Neuronal stem cell (in vitro differentiated cells): ENCODE results near the gene ATP6V1G2.

Experiments used
- DNase-seq: peaks from one replicate; pipeline ENCODE4 v3.0.0-alpha.2; 2013; ENCODE audit warnings: low spot score
- H2AFZ ChIP-seq: one replicate; pipeline ENCODE4 v1.6.1; 2013; ENCODE audit warnings: mild to moderate bottlenecking, low read length, inconsistent platforms
- H2AK5ac ChIP-seq: 2 replicates; pipeline ENCODE4 v1.6.1; 2013; ENCODE audit warnings: low read depth, mild to moderate bottlenecking, inconsistent platforms, low read length, moderate library complexity, mixed read lengths
- H2BK120ac ChIP-seq: 2 replicates; pipeline ENCODE4 v1.6.1; 2013; ENCODE audit warnings: low read depth, mild to moderate bottlenecking, inconsistent platforms, low read length, moderate library complexity, mixed read lengths
- H2BK12ac ChIP-seq: one replicate; pipeline ENCODE4 v1.6.1; 2013; ENCODE audit warnings: low read length, inconsistent platforms
- H2BK15ac ChIP-seq: 2 replicates; pipeline ENCODE4 v1.6.1; 2013; ENCODE audit warnings: mild to moderate bottlenecking, low read length, inconsistent platforms, mixed read lengths
- H2BK5ac ChIP-seq: one replicate; pipeline ENCODE4 v1.6.1; 2013; ENCODE audit warnings: inconsistent platforms, mild to moderate bottlenecking, low read length, moderate library complexity
- H3K14ac ChIP-seq: one replicate; pipeline ENCODE4 v1.6.1; 2013; ENCODE audit warnings: low read length, inconsistent platforms
- H3K18ac ChIP-seq: 2 replicates; pipeline ENCODE4 v1.6.1; 2013; ENCODE audit warnings: low read length, inconsistent platforms
- H3K23ac ChIP-seq: 2 replicates; pipeline ENCODE4 v1.6.1; 2013; ENCODE audit warnings: low read depth, mild to moderate bottlenecking, mixed read lengths, low read length, inconsistent platforms; ENCODE audit not compliant: poor library complexity
- H3K27ac ChIP-seq: replicated peaks from 3 replicates; pipeline ENCODE4 v1.5.1; 2013; ENCODE audit warnings: low read length, inconsistent platforms
- H3K27me3 ChIP-seq, 3 experiments: 2 replicates each; pipeline ENCODE4 v1.6.1; 2013; ENCODE audit warnings: low read length in 3 of 3, mild to moderate bottlenecking in 2 of 3, inconsistent platforms in 1 of 3, low read depth in 1 of 3, mixed read lengths in 1 of 3, moderate library complexity in 1 of 3; ENCODE audit not compliant: control insufficient read depth in 3 of 3, insufficient read depth in 3 of 3
- H3K36me3 ChIP-seq, 2 donors: replicated peaks in 1 of 2; 2 replicates each; pipeline ENCODE4 v1.6.1; 2013; ENCODE audit warnings: low read length in 2 of 2; ENCODE audit not compliant: control insufficient read depth in 2 of 2, insufficient read depth in 2 of 2
- H3K4ac ChIP-seq: 2 replicates; pipeline ENCODE4 v1.6.1; 2013; ENCODE audit warnings: inconsistent platforms, mild to moderate bottlenecking, low read length, moderate library complexity
- H3K4me1 ChIP-seq, 2 donors: 1 replicate in 1 of 2; 2 replicates in 1 of 2; pipeline ENCODE4 v1.6.1; 2013; ENCODE audit warnings: low read length in 2 of 2, low read depth in 1 of 2; ENCODE audit not compliant: control insufficient read depth in 2 of 2, insufficient read depth in 1 of 2
- H3K4me2 ChIP-seq: one replicate; pipeline ENCODE4 v1.6.1; 2013; ENCODE audit warnings: mild to moderate bottlenecking, low read length, inconsistent platforms; ENCODE audit not compliant: insufficient read depth, poor library complexity, severe bottlenecking
- H3K4me3 ChIP-seq, 2 donors: 2 replicates each; pipeline ENCODE4 v1.5.1; 2013; ENCODE audit warnings: low read length in 2 of 2, mild to moderate bottlenecking in 2 of 2, inconsistent platforms in 1 of 2, moderate library complexity in 1 of 2
- H3K79me1 ChIP-seq: one replicate; pipeline ENCODE4 v1.6.1; 2013; ENCODE audit warnings: low read depth, mild to moderate bottlenecking, inconsistent platforms, low read length, moderate library complexity
- H3K9ac ChIP-seq: one replicate; pipeline ENCODE4 v1.6.1; 2013; ENCODE audit warnings: mild to moderate bottlenecking, low read depth, low read length, inconsistent platforms; ENCODE audit not compliant: poor library complexity
- H3K9me3 ChIP-seq, 2 donors: replicated peaks in 1 of 2; 2 replicates each; pipeline versions ENCODE3 to v1.6.1; 2013; ENCODE audit warnings: low read length in 2 of 2, mild to moderate bottlenecking in 2 of 2, inconsistent platforms in 1 of 2, low read depth in 1 of 2, mixed read lengths in 1 of 2, moderate library complexity in 1 of 2; ENCODE audit not compliant: control insufficient read depth in 2 of 2, insufficient read depth in 1 of 2
- H4K8ac ChIP-seq: one replicate; pipeline ENCODE4 v1.6.1; 2013; ENCODE audit warnings: low read depth, mild to moderate bottlenecking, inconsistent platforms, low read length, moderate library complexity
- H4K91ac ChIP-seq: one replicate; pipeline ENCODE4 v1.6.1; 2013; ENCODE audit warnings: low read length, low read depth, mild to moderate bottlenecking, inconsistent platforms; ENCODE audit not compliant: poor library complexity
- WGBS, 2 donors: extraction: QIAGEN DNeasy Blood & Tissue Kit; methylation state at CpG; one replicate each; pipeline ENCODE4 v1.1.7; 2013; ENCODE audit warnings: missing lambda C conversion rate in 2 of 2, mixed read lengths in 1 of 2; ENCODE audit not compliant: insufficient read length in 2 of 2, insufficient replicate concordance in 1 of 2; ENCODE audit errors: extremely low coverage in 2 of 2; 5-methylcytosine and 5-hydroxymethylcytosine counted together

Gene ATP6V1G2

DNA sequence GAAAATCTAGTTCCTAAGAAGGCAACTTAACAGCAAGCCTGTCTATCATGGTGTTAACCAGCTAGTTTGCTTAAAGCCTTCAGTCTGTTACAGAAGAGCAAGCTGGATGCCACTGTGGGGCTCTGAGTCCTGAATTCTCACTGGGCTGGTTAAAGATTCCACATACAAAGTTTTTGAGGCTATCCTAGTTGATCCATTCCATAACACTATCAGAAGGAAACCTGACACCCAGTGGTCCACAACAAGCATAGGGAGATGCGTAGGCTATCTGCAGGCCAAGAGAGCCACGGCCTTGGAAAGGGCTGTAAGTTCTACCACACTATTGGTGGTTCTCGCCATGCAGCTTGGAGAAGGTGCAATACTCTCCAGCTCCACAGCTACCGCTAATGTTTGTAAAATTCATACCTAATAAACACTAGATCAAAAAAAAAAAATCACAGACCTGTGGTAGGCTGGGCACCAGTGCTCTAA is 18.1 kb downstream of the ATP6V1G2 start:
- no peak overlapping the region for H3K18ac ChIP-seq
- H4K91ac ChIP-seq: no peak overlapping the region
- no peak overlapping the region for H3K4me3 ChIP-seq
- H3K23ac ChIP-seq: no peak overlapping the region
- no peak overlapping the region for H2BK5ac ChIP-seq
- H2AFZ ChIP-seq: no peak overlapping the region
- no peak overlapping the region for H2BK12ac ChIP-seq
- no peak overlapping the region for H3K4ac ChIP-seq
- no peak overlapping the region for H2AK5ac ChIP-seq
- no peak overlapping the region for H4K8ac ChIP-seq
- peaks cover 0 to 2% of the 10 kb centered on the region in 2 donors for H3K4me1 ChIP-seq
- H2BK15ac ChIP-seq: no peak overlapping the region
- no CpG with 5 or more reads among the region's 4 CpGs for WGBS, 2 donors
- no peaks in the 10 kb centered on the region for H3K79me1 ChIP-seq
- H3K27me3 ChIP-seq: no peaks in the 10 kb centered on the region
- DNase-seq: no peak
- H3K36me3 ChIP-seq: peaks cover 28 to 41% of the 10 kb centered on the region in 2 donors
- no peak overlapping the region for H3K14ac ChIP-seq
- no peak overlapping the region for H3K9ac ChIP-seq
- no peak overlapping the region for H2BK120ac ChIP-seq
- peaks cover 0 to 2% of the 10 kb centered on the region in 2 donors for H3K9me3 ChIP-seq
- H3K27ac ChIP-seq: peak overlapping the region; percentile 0
- no peak overlapping the region for H3K4me2 ChIP-seq

DNA sequence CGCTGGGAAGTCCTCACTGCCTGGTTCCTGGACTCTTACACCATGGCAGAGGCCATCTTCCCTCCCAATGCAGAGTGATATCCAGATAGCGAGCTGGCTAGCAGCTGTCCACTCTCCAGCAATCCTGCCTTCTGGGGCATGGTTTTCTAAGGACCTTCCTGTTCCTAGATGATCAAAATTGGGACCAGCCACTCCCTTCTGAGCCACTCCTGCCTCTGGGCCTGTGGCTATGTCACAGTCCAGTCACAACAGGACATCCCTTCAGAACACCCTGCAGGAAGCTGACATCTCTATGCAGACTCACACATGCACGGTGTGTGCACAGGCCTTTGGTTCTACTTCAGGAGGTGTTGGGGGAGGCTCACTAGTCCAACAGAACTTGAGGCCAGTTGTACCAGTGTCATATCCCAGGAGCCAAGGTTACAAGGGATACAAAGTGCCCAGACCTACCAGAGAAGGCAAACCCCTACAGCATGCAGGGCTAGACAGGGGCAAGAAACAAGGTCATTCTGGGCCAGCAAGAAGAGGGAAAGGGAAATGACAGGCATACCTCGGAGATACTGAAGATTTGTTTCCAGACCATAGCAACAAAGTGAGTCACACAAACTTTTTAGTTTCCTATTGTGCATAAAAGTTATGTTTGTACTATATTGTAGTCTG is 20.3 kb downstream of the ATP6V1G2 start:
- WGBS, 2 donors: no CpG with 5 or more reads among the region's 4 CpGs
- no peak overlapping the region for H3K4me2 ChIP-seq
- no peak overlapping the region for H3K18ac ChIP-seq
- H2AK5ac ChIP-seq: no peak overlapping the region
- no peak overlapping the region for H2BK12ac ChIP-seq
- H3K9ac ChIP-seq: no peak overlapping the region
- H2BK5ac ChIP-seq: no peak overlapping the region
- no peaks in the 10 kb centered on the region for H3K27me3 ChIP-seq
- no peak overlapping the region for H3K23ac ChIP-seq
- H3K9me3 ChIP-seq: peaks cover 0 to 2% of the 10 kb centered on the region in 2 donors
- H3K79me1 ChIP-seq: no peaks in the 10 kb centered on the region
- no peak overlapping the region for H3K4ac ChIP-seq
- no peak overlapping the region for H4K91ac ChIP-seq
- H3K4me1 ChIP-seq: peaks cover 0 to 2% of the 10 kb centered on the region in 2 donors
- DNase-seq: no peak
- H3K4me3 ChIP-seq: no peak overlapping the region
- no peak overlapping the region for H4K8ac ChIP-seq
- no peak overlapping the region for H2BK15ac ChIP-seq
- H2BK120ac ChIP-seq: no peak overlapping the region
- H3K36me3 ChIP-seq: peaks cover 12 to 18% of the 10 kb centered on the region in 2 donors
- H2AFZ ChIP-seq: no peak overlapping the region
- H3K27ac ChIP-seq: no peak overlapping the region
- H3K14ac ChIP-seq: no peak overlapping the region

DNA sequence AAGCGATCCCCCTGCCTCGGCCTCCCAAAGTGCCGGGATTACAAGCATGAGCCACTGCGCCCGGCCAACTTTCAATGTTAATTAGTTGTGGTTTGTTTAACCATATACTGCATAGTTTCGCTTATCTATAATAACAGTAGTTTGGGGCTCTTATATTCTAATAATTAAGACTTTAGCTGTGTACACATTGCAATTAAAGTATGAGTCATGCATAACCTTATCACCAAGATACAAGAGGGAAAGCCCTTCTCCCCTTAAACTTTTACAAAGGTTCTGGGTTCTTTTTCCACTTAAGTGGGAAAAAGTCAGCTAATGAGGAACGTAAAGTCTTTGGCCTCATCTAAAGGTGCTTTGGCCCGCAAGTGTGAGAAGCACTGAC is 20.9 kb downstream of the ATP6V1G2 start:
- WGBS, 2 donors: no CpG with 5 or more reads among the region's 8 CpGs
- H3K4me1 ChIP-seq: peaks cover 0 to 2% of the 10 kb centered on the region in 2 donors
- no peaks in the 10 kb centered on the region for H3K27me3 ChIP-seq
- H3K79me1 ChIP-seq: no peaks in the 10 kb centered on the region
- H2BK15ac ChIP-seq: no peak overlapping the region
- no peak overlapping the region for H2BK120ac ChIP-seq
- H2BK12ac ChIP-seq: no peak overlapping the region
- no peak overlapping the region for H3K14ac ChIP-seq
- H3K27ac ChIP-seq: no peak overlapping the region
- no peak overlapping the region for H3K18ac ChIP-seq
- H3K4me3 ChIP-seq: no peak overlapping the region
- no peak overlapping the region for H3K4me2 ChIP-seq
- H3K23ac ChIP-seq: no peak overlapping the region
- H2BK5ac ChIP-seq: no peak overlapping the region
- H3K4ac ChIP-seq: no peak overlapping the region
- H2AK5ac ChIP-seq: no peak overlapping the region
- H2AFZ ChIP-seq: no peak overlapping the region
- H3K36me3 ChIP-seq: peaks cover 7 to 13% of the 10 kb centered on the region in 2 donors
- no peak for DNase-seq
- no peak overlapping the region for H4K91ac ChIP-seq
- H3K9ac ChIP-seq: no peak overlapping the region
- H4K8ac ChIP-seq: no peak overlapping the region
- peaks cover 0 to 2% of the 10 kb centered on the region in 2 donors for H3K9me3 ChIP-seq

DNA sequence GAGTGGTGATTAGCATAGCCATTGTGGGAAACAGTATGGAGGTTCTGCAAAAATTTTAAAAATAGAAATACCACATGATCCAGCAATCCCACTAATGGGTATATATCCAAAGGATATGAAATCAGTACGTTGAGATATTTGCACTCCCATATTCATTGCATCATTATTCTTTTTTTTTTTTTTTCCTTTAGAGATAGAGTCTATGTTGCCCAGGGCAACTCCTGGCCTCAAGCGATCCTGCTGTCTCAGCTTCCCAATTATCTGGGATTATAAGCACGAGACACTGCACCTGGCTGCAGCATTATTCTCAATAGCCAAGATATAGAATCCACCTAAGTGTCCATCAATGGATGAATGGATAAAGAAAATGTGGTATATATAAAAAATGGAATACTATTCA is 24.6 kb downstream of the ATP6V1G2 start:
- H2AFZ ChIP-seq: no peak overlapping the region
- no peak overlapping the region for H3K4ac ChIP-seq
- H3K4me3 ChIP-seq: no peak overlapping the region
- no peak for DNase-seq
- H3K79me1 ChIP-seq: no peaks in the 10 kb centered on the region
- H2BK120ac ChIP-seq: no peak overlapping the region
- H3K9ac ChIP-seq: no peak overlapping the region
- no peak overlapping the region for H2AK5ac ChIP-seq
- H2BK15ac ChIP-seq: no peak overlapping the region
- no peak overlapping the region for H3K27ac ChIP-seq
- no CpG with 5 or more reads among the region's 3 CpGs for WGBS, 2 donors
- H3K27me3 ChIP-seq: peaks cover 0 to 8% (median 0%) of the 10 kb centered on the region in 3 experiments
- H3K36me3 ChIP-seq: no peaks in the 10 kb centered on the region
- peaks cover 0 to 2% of the 10 kb centered on the region in 2 donors for H3K9me3 ChIP-seq
- no peak overlapping the region for H4K91ac ChIP-seq
- H4K8ac ChIP-seq: no peak overlapping the region
- H3K4me2 ChIP-seq: no peak overlapping the region
- no peak overlapping the region for H3K14ac ChIP-seq
- no peak overlapping the region for H2BK5ac ChIP-seq
- no peak overlapping the region for H3K18ac ChIP-seq
- H2BK12ac ChIP-seq: no peak overlapping the region
- H3K23ac ChIP-seq: no peak overlapping the region
- no peaks in the 10 kb centered on the region for H3K4me1 ChIP-seq
